ENCODE results near the gene MTF1. TPM values are rescaled to one million over a fixed set of nuclear protein-coding genes. Genes with fewer than 3 reads are reported as not detected.

The MTF1 gene
- 4.2 to 6.5 TPM (median 5.8 TPM) in 5 replicates for total RNA-seq (2022; extraction: Qiagen RNA extraction)

DNA sequence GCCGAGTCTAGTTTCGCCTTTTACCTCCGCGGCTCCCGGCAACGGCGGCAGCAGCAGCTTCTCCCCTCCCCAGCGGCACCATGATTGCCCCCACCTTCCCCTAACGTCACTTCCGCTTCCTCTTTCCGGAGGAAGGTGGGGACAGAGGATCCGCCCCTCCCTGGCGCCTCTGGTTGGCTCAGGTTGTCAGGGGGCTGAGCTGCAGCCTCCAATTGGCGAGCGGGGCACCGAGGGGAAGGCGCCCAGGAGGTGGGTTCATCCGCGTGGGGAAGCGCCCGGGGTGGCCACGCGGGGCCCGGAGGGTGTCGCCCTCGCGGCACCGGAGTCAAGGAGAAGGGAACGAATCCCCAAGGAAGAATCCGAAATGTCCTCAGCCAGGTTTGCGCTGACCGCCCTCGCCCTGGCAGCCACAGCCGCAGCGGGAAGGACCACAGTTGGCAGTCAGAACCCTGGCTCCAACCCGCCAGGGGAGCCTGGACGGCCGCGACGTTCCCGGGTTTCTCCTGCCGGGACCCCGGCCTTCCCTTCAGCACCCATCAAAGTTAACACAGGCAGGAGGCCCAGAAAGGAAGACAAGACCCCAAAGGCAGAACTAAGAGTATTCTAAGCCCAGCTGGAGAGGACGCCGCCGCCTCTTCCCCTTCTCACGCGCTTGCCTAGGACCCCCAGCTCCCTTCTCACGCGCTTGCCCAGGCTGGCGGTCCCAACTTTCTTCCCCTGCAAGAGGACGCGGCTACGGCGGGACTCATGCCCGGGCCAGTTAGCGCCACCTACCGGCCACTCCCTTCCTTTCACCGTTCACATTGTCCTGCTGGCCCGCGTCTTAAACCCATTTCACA lies at the start of gene MTF1:
TSS of gene MTF1 (minus strand) at position 86 of the 839 bp plus-strand sequence. CDS start 1,934 bp downstream, outside the sequence.

DNA sequence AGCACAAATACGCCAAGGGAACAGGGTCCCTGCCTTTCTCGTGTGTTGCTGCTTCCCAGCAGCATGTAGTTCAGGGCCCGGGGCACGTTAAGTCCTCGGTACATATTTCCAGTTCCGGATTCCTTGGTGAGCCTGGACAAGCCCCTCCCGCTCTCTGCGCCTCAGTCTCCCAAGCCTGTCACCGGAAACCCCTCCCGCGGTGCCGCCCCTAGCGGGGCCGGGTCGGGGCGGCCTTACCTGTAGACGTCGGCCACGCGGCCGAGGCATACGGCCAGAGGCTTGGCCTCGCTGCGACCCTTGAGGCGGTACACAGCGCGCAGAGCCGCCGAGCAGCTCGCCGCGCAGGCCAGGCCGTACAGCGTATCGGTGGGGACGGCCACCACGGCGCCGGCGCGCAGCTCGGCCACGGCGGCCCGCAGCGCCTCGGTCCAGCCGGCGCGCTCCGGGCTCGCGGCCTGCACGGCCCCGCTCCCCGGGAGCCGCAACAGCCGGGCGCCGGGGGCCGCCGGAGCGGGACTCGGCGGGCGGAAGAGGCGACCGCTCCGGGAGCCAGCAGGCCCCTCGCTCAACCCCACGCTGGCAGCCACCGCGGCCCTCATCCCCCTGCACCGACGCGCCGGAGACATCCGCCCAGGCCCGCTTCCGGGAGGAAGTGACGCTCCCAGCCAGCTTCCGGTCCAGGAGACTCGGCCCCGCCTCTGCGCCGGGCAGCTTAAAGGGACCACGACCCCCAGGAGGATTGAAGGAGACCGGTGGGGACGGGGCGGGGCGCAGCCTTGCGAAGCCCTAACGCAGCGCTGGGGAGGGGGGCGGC lies 51.6 kb downstream of the MTF1 start, which contains the start of the genes C1orf122 and YRDC:
TSS of gene C1orf122 (plus strand) at position 236 of the 814 bp plus-strand sequence. CDS start 615 bp downstream, outside the sequence.
TSS of gene YRDC (minus strand) at position 654 of the 814 bp plus-strand sequence. CDS start at position 626, 28 bp downstream.

DNA sequence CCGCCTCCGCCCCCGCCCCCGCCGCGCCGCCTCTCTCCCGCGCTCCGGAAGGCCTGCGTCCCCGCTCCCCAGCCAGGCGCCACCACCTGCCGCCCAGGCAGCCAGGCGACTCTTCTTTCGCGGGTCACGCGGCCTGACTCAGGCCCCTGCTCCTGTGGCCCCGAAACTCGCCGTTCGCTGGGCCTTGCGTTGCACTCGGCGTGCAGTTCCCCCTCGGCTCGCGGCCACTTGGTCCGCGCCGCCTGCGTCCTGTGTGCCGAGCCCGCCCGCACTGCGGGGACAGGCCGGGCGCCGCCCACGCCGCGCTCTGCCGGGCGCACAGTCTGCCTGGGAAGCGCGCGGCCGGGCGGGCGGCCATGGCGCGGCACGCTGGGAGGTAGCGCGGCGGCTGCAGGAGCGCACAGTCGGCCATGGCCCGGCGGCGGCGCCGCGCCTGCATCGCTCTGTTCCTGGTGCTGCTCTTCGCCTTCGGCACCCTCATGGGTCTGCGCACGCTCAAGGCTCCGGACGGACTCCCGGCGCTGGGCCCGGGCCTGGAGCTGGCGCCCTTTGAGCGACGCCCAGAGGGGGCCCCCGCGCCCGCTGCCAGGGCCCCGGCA lies 65.5 kb downstream of the MTF1 start, which contains the start of gene MANEAL:
TSS of gene MANEAL (plus strand) at position 75 of the 599 bp plus-strand sequence. CDS start at position 411, 336 bp downstream.

DNA sequence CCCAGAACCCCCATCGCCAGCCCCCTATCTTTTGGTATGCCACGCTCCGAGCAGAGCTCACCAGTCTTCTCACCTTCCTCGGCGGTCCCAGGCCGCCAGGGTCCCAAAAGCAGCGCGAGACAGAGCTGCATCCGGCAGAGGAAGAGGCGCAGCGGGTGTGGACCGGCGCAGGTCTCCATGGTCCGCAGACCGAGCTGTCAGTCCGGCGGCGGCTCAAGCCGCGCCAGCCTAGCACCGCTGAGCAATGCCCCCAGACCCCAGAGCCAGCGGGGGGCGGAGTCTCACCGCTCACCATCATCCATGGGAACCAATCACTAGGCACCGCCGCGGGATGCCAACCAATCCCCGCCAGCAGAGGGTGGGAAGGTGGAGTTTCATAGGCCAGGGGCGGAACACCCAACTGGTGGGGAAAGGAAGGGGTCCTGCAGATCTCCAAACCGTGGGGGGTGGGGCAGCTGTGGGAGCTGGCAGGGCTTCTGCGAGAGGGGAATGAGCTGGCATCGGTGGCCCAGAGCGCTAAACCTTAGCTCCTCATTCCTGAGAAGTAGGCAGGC lies 94.4 kb downstream of the MTF1 start, which contains the start of gene EPHA10:
TSS of gene EPHA10 (minus strand) at position 233 of the 554 bp plus-strand sequence. CDS start at position 179, 54 bp downstream.

Other genes starting within 250 kb of the MTF1 start
- 0.10 to 0.15 TPM (median 0.11 TPM) in 5 replicates for gene RSPO1, start 224.7 kb downstream of the MTF1 start, total RNA-seq (2022; extraction: Qiagen RNA extraction)
- 44.5 to 49.4 TPM (median 45.8 TPM) in 5 replicates for gene CDCA8, start 167.1 kb downstream of the MTF1 start, total RNA-seq (2022; extraction: Qiagen RNA extraction)
- gene EPHA10, start 94.5 kb downstream of the MTF1 start, total RNA-seq (2022; extraction: Qiagen RNA extraction), result 0.98 to 2.3 TPM (median 1.2 TPM) in 5 replicates
- 20.6 to 26.6 TPM (median 26.3 TPM) in 5 replicates for gene MANEAL, start 65.7 kb downstream of the MTF1 start, total RNA-seq (2022; extraction: Qiagen RNA extraction)
- gene C1orf122, start 51.8 kb downstream of the MTF1 start, total RNA-seq (2022; extraction: Qiagen RNA extraction), result 35.9 to 53.8 TPM (median 48.8 TPM) in 5 replicates
- gene YRDC, start 51.4 kb downstream of the MTF1 start, total RNA-seq (2022; extraction: Qiagen RNA extraction), result 12.4 to 16.3 TPM (median 14.8 TPM) in 5 replicates
- gene INPP5B, start 87.5 kb upstream of the MTF1 start, total RNA-seq (2022; extraction: Qiagen RNA extraction), result 4.3 to 5.4 TPM (median 4.6 TPM) in 5 replicates
- gene SF3A3, start 130.4 kb upstream of the MTF1 start, total RNA-seq (2022; extraction: Qiagen RNA extraction), result 51.7 to 86.5 TPM (median 58.0 TPM) in 5 replicates
- 9.6 to 12.4 TPM (median 10.2 TPM) in 5 replicates for gene FHL3, start 145.9 kb upstream of the MTF1 start, total RNA-seq (2022; extraction: Qiagen RNA extraction)
- 45.4 to 62.0 TPM (median 51.5 TPM) in 5 replicates for gene UTP11, start 153.1 kb upstream of the MTF1 start, total RNA-seq (2022; extraction: Qiagen RNA extraction)
- 0.05 TPM in 2 of 5 replicates, not detected in the others for gene POU3F1, start 187.2 kb upstream of the MTF1 start, total RNA-seq (2022; extraction: Qiagen RNA extraction)